ENCODE data around the gene DDX1.

DDX1 gene

GRCh38 chr2:15657759-15658158, 66.1 kb downstream of the DDX1 start:
- no peaks in the 10 kb centered on the region for H3K36me3 ChIP-seq
- H3K27me3 ChIP-seq = no peaks in the 10 kb centered on the region
- TF ChIP-seq, protein P1, sequence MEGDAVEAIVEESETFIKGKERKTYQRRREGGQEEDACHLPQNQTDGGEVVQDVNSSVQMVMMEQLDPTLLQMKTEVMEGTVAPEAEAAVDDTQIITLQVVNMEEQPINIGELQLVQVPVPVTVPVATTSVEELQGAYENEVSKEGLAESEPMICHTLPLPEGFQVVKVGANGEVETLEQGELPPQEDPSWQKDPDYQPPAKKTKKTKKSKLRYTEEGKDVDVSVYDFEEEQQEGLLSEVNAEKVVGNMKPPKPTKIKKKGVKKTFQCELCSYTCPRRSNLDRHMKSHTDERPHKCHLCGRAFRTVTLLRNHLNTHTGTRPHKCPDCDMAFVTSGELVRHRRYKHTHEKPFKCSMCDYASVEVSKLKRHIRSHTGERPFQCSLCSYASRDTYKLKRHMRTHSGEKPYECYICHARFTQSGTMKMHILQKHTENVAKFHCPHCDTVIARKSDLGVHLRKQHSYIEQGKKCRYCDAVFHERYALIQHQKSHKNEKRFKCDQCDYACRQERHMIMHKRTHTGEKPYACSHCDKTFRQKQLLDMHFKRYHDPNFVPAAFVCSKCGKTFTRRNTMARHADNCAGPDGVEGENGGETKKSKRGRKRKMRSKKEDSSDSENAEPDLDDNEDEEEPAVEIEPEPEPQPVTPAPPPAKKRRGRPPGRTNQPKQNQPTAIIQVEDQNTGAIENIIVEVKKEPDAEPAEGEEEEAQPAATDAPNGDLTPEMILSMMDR (IDR thresholded peaks at IDR 0.05; ENCODE audit: low read depth, low read length) = no peak
- H3K9me3 ChIP-seq = no peaks in the 10 kb centered on the region
- H3K4me1 ChIP-seq = no peaks in the 10 kb centered on the region
- DNase-seq = no peak
- H3K4me3 ChIP-seq (ENCODE audit: low read depth, low read length) = no peak overlapping the region

- no peaks in the 10 kb centered on the region for H3K36me3 ChIP-seq
- H3K9me3 ChIP-seq = no peaks in the 10 kb centered on the region; the same call in 1 of the 2 replicates
- no peak for DNase-seq
- no peak overlapping the region for H3K4me3 ChIP-seq (ENCODE audit: low read depth, low read length)
- no peaks in the 10 kb centered on the region for H3K4me1 ChIP-seq
- no peaks in the 10 kb centered on the region for H3K27me3 ChIP-seq
- TF ChIP-seq, protein P1 (IDR thresholded peaks at IDR 0.05; ENCODE audit: low read depth, low read length) = no peak
These were observed 67.2 kb downstream of the DDX1 start for GRCh38 chr2:15658911-15659310.

GRCh38 chr2:15660491-15661294, 69.0 kb downstream of the DDX1 start:
- TF ChIP-seq, protein P1 (IDR thresholded peaks at IDR 0.05; ENCODE audit: low read depth, low read length) = no peak
- H3K36me3 ChIP-seq = no peaks in the 10 kb centered on the region
- H3K4me3 ChIP-seq (ENCODE audit: low read depth, low read length) = no peak overlapping the region
- H3K27me3 ChIP-seq = no peaks in the 10 kb centered on the region
- no peaks in the 10 kb centered on the region for H3K4me1 ChIP-seq
- DNase-seq = no peak
- no peaks in the 10 kb centered on the region; the same call in 1 of the 2 replicates for H3K9me3 ChIP-seq

GRCh38 chr2:15661295-15661569, 69.6 kb downstream of the DDX1 start:
- Histone ChIP-seq H3K27me3 (no peaks in the 10 kb centered on the region), H3K9me3 (no peaks in the 10 kb centered on the region; the same call in 1 of the 2 replicates), H3K4me1 (no peaks in the 10 kb centered on the region), H3K4me3 (ENCODE audit: low read depth, low read length) (no peak overlapping the region), H3K36me3 (no peaks in the 10 kb centered on the region)
- no peak for DNase-seq
- TF ChIP-seq, protein P1 (IDR thresholded peaks at IDR 0.05; ENCODE audit: low read depth, low read length) = no peak

GRCh38 chr2:15662026-15662425, 70.4 kb downstream of the DDX1 start:
- no peak for DNase-seq
- H3K27me3 ChIP-seq = no peaks in the 10 kb centered on the region

GRCh38 chr2:15662579-15662978, 70.9 kb downstream of the DDX1 start:
- no peaks in the 10 kb centered on the region for H3K27me3 ChIP-seq
- no peak for DNase-seq
- TF ChIP-seq, protein P1 (IDR thresholded peaks at IDR 0.05; ENCODE audit: low read depth, low read length) = no peak
- no peak overlapping the region for H3K4me3 ChIP-seq (ENCODE audit: low read depth, low read length)
- no peaks in the 10 kb centered on the region for H3K36me3 ChIP-seq
- H3K9me3 ChIP-seq = no peaks in the 10 kb centered on the region; the same call in 1 of the 2 replicates
- no peaks in the 10 kb centered on the region for H3K4me1 ChIP-seq

More at GRCh38 chr2:15662026-15662425, 70.4 kb downstream of the DDX1 start:
- H3K9me3 ChIP-seq = no peaks in the 10 kb centered on the region; the same call in 1 of the 2 replicates
- TF ChIP-seq, protein P1 (IDR thresholded peaks at IDR 0.05; ENCODE audit: low read depth, low read length) = no peak
- H3K4me3 ChIP-seq (ENCODE audit: low read depth, low read length) = no peak overlapping the region
- no peaks in the 10 kb centered on the region for H3K4me1 ChIP-seq
- no peaks in the 10 kb centered on the region for H3K36me3 ChIP-seq
